GM19324 (cell line): Measurements from ENCODE around the gene RHOB.
"Not testable (repeated sequence)": the region's sequence is repeated elsewhere in the genome, so short reads cannot be mapped to it uniquely, and the experiment has no call there.

Experiments
- ATAC-seq: cut with Tn5 transposase; IDR thresholded peaks from one replicate; pipeline ENCODE4 v1.9.1; 2021; ENCODE audit warnings: mild to moderate bottlenecking, moderate library complexity; ENCODE audit not compliant: unreplicated experiment, low FRiP score

Gene RHOB

DNA sequence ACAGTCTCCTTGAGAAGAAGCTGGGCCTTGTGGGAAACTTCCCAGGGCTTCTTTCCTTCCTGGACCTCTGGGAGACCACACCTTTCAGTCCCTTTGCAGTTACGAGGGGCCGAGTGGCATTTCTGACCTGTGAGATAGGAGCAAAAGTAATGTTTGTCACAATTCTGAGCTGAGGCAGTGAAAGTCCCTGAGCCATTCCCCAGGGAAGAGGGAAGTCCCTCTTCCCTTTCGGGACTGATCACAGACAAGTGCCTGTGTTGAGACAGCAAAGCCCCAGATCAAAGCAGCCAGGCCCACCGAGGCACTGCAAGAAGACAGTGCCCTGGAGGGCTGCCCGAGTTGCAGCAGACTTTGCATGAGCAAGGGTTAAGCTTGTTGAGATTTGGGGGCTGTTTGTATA, 41.9 kb downstream of the RHOB start:
- no peak for ATAC-seq

DNA sequence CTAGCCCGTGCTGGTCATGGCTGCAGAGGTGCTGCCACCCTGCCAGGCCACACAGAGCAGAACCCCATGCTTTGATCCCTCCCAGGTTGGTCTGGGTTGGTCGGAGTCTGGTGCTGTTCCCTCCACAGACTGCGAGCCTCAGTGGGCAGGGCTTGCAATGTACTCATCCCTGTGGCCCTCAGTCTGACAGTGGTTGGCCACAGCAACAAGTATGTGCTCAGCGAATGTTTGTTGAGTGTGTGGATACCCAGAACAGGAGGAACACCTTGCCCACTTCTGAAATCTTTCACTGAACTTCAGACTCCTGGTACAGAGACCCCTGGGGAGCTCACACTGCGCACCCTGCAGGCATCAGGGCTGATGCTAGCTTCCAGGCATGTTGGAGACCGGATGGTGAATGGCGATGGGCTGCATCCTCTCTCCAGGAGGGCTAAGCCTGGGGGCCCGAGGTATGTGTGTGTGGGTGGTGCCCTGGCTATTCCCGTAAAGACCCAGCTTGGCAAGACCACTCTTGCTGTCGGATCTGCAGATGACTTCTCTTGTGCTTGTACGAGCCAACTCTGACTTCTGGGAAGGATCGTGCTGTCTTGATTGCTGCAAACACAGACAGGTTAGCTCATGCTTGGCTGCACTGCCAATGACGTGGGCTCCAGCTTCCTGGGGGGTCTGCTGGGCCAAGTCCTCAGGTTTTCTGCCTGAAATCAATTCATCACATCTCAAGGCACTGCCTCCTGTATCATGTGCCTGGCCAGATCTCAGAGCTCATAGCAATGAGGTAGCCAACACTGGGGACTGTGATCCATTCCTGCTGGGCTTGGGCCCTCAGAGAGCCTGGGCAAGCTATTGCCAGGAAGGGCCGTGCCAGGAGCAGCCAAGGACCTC, 43.7 kb downstream of the RHOB start:
- no peak for ATAC-seq

DNA sequence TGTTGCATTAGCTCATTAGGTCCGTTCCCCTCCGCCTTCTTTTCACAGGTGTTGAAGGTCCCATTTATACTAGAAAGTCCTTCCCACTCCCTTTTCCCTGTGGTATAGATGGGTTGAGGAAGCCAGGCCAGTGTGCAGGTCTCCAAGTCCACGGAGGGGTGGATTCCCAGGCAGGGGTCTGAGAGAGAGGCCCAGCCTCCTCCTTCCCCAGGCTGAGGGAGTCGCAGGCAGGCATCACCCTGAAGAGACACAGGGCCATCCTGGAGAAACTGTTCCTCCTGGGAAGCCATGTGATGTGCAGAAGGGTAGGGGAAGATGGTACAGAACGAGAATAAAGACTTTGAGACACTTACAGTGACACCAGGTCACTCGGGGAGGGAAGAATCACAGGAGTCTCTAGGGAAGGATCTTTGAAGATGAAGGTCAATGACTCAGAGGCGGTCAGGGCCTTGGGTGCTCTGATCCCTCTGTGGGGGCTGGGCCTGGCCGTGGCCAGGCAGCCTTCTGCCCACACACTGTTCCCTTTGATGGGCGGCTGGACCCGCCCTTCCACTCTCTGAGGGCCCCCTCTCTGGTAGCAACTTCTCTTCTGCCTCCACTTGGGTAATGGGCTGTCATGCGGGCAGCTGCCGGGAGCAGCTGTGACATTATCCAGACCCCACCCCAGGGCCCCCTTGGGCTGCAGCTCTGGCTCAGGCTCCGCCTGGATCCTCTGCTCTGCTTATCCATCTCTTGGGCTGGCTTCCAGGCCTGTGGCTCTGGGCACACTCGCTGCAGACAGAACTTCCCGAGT, 45.1 kb downstream of the RHOB start:
- no peak for ATAC-seq

DNA sequence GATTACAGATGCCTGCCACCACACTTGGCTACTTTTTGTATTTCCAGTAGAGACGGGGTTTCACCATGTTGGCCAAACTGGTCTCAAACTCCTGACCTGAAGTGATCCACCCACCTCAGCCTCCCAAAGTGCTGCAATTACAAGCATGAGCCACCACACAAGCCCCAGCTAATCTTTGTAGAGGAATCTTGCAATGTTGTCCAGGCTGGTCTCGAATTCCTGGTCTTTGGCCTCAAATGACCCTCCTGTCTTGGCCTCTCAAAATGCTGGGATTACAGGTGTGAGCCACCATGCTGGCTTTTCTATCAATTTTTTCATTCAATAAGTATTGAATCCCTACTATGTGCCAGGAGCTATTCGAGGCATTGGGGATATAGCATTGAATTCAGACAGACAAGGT, 46.2 kb downstream of the RHOB start:
- ATAC-seq, result not testable (repeated sequence)

DNA sequence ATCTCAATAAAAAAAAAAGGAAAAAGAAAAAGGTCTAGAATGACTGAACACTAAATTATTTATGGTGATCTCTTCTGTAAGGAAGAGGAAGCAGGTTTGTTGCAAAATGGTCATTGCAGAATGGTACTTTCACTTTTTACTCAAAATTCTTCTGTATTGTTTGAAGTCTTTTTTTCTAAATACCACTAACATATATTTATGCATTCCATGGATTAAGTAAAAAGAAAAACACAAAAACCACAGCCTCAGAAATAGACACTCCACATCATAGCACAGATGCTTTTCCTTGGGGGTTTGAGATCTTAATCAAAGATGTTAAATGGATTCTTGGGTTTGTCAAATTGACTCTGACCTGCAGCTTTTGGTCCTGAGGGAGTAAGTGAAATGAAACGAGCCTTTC, 47.4 kb downstream of the RHOB start:
- no peak for ATAC-seq

DNA sequence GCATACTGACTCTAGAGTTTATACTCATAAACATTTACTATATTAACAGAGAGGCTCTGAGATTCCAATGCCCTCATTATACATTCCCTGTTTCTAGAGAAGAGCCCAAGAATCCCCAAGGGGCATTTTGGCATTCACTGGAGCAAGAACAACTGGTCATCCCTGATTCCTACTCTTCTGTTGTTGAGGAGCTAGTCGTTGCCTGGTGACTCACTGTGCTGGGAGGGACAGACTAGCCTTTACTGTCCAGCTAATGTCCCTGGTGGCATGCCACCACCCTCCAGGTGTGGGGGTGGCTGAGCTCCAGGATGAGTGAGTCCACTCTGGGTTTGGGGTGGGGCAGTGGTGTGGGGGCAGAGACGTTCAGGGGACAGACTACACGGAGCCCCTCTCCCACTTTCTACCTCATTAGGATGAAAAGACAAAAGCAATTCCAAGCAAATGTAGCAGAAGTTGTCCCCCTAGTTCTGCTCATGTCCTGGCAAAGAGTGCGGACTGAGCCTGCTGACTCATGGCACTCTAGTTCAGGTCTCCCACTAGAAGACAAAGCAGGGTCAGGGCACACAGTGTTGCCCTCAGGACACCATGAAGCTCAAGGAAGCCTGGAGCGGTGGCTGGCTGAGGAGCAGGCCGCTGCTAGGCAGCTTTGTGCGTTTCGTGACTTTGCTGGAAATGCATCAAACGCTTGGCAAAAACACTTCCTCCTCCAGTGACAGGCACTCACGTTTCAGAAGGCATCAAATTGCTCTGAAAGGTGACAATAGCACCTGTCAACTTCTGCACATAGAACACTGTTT, 49.4 kb downstream of the RHOB start:
- no peak for ATAC-seq

DNA sequence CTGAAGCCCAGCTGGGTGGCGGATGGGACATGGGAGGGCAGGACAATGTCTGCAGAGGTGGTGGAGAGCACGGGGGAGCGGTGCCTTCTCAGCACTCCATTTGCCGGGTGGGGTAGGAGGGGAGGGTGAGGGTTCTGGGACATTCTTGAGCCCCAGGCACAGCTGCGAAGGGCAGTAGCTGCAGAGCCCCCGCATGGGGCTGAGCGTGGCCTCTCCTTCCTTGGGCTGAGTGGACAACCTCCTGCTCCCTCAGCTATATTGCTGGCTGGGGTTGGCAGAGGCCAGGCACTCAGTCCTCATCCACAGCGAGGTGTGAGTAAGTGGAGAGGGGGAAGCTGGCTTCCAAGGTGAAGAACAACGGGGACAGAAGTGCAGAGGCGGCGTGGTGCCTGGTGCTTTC, 50.1 kb downstream of the RHOB start:
- ATAC-seq, result no peak
